VCaP (cell line): ENCODE measurements around the gene DNAJC1.

Source experiments
- H3K27ac ChIP-seq: fragments of 450-650 bp; 2 replicates; pipeline ENCODE4 v1.5.1; 2017
- CTCF ChIP-seq: fragments of 450-650 bp; conservative IDR thresholded peaks from 2 replicates; pipeline ENCODE4 v1.5.1; 2017; ENCODE audit warnings: mild to moderate bottlenecking, moderate library complexity

DNAJC1 gene

GRCh38 chr10:21754410-21755011, 249.0 kb downstream of the DNAJC1 start:
- TF ChIP-seq CTCF: no peak
- no peak overlapping the region for H3K27ac ChIP-seq

- no peak for TF ChIP-seq CTCF
- H3K27ac ChIP-seq: no peak overlapping the region
These were observed 249.8 kb downstream of the DNAJC1 start for GRCh38 chr10:21753497-21754270.

- no peak for TF ChIP-seq CTCF
- H3K27ac ChIP-seq: peak overlapping the region; percentile 6; the same call in 1 of the 2 replicates
These were observed 251.9 kb downstream of the DNAJC1 start for GRCh38 chr10:21751341-21752310.

- peak overlapping the region; percentile 6; the same call in 1 of the 2 replicates for H3K27ac ChIP-seq
- no peak for TF ChIP-seq CTCF
These were observed 253.1 kb downstream of the DNAJC1 start for GRCh38 chr10:21750424-21750823.

- TF ChIP-seq CTCF: no peak
- H3K27ac ChIP-seq: no peak overlapping the region
These were observed 253.7 kb downstream of the DNAJC1 start for GRCh38 chr10:21749788-21750187.

GRCh38 chr10:21747809-21748208, 255.7 kb downstream of the DNAJC1 start:
- no peak for TF ChIP-seq CTCF
- H3K27ac ChIP-seq: no peak overlapping the region

- TF ChIP-seq CTCF: no peak
These were observed 257.4 kb downstream of the DNAJC1 start for GRCh38 chr10:21746118-21746517.

More at GRCh38 chr10:21746118-21746517, 257.4 kb downstream of the DNAJC1 start:
- H3K27ac ChIP-seq: no peak overlapping the region
